ENCODE measurements around the gene SNX7. TPM values are rescaled to one million over a fixed set of nuclear protein-coding genes. Genes with fewer than 3 reads are reported as not detected.

The SNX7 gene
- total RNA-seq, 1 donor from 2014 or later = 25.1 TPM

- H3K27me3 ChIP-seq (ENCODE audit: control insufficient read depth in 3 of 3, insufficient read depth in 3 of 3, low read length in 3 of 3) = no peaks in the 10 kb centered on the region
- H3K9me3 ChIP-seq (ENCODE audit: control insufficient read depth in 3 of 3, low read length in 3 of 3) = no peaks in the 10 kb centered on the region
- H3K4me3 ChIP-seq (ENCODE audit: low read length in 3 of 3) = no peak overlapping the region
- no peaks in the 10 kb centered on the region for H3K4me1 ChIP-seq (ENCODE audit: control insufficient read depth in 3 of 3, insufficient read depth in 3 of 3, low read length in 3 of 3)
- H3K36me3 ChIP-seq (ENCODE audit: control insufficient read depth in 3 of 3, insufficient read depth in 3 of 3, low read length in 3 of 3) = no peaks in the 10 kb centered on the region
- no peak overlapping the region for H3K9ac ChIP-seq (ENCODE audit: low read depth in 1 of 3, low read length in 3 of 3)
- no peak overlapping the region for H3K27ac ChIP-seq (ENCODE audit: low read depth, low read length)
These were observed 132.8 kb downstream of the SNX7 start for GRCh38 chr1:98794196-98794886.

DNA sequence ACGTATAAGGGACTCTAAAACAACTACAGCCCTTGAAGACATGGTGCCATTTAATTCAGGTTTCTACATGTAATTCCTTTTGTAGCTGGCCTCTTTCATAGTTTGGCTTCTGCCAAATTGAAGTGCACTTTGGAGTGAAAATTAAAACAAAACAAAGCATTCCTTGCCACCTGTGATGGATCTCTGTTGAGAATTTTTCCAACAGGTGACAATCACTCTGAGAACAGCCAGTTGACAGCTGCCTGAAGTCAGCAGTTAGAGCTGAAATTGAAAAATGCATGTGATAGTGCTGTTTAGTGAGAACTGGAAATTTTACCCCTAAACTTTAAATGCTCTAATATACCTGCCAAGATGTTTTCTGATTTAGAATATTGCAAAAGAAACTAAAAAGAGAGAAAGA, 134.5 kb downstream of the SNX7 start:
- no peaks in the 10 kb centered on the region for H3K36me3 ChIP-seq (ENCODE audit: control insufficient read depth in 3 of 3, insufficient read depth in 3 of 3, low read length in 3 of 3)
- H3K27ac ChIP-seq (ENCODE audit: low read depth, low read length) = no peak overlapping the region
- no peaks in the 10 kb centered on the region for H3K9me3 ChIP-seq (ENCODE audit: control insufficient read depth in 3 of 3, low read length in 3 of 3)
- no peaks in the 10 kb centered on the region for H3K27me3 ChIP-seq (ENCODE audit: control insufficient read depth in 3 of 3, insufficient read depth in 3 of 3, low read length in 3 of 3)
- no peak overlapping the region for H3K4me3 ChIP-seq (ENCODE audit: low read length in 3 of 3)
- H3K4me1 ChIP-seq (ENCODE audit: control insufficient read depth in 3 of 3, insufficient read depth in 3 of 3, low read length in 3 of 3) = no peaks in the 10 kb centered on the region
- H3K9ac ChIP-seq (ENCODE audit: low read depth in 1 of 3, low read length in 3 of 3) = no peak overlapping the region

DNA sequence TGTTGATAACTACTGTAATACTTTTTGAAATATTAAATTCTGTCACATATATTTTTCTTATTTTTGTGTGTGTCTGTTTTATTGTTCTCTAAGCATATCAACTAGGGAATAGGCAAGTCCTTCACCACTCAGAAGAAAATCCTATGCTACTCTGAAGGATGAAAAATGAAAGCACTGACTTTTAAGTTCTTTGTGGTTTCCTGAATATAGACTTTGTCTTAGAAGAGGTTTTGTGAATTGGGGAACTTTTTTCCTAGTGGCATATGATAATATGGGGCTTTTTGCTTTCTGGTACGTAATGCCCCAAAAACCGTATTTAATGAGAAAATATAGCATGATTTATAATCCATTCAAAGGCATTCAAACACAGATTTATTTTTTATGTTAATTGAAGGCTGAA, 136.0 kb downstream of the SNX7 start:
- Histone ChIP-seq H3K4me1 (ENCODE audit: control insufficient read depth in 3 of 3, insufficient read depth in 3 of 3, low read length in 3 of 3) (no peaks in the 10 kb centered on the region), H3K27me3 (ENCODE audit: control insufficient read depth in 3 of 3, insufficient read depth in 3 of 3, low read length in 3 of 3) (no peaks in the 10 kb centered on the region), H3K9ac (ENCODE audit: low read depth in 1 of 3, low read length in 3 of 3) (no peak overlapping the region), H3K4me3 (ENCODE audit: low read length in 3 of 3) (no peak overlapping the region), H3K27ac (ENCODE audit: low read depth, low read length) (no peak overlapping the region), H3K9me3 (ENCODE audit: control insufficient read depth in 3 of 3, low read length in 3 of 3) (no peaks in the 10 kb centered on the region), H3K36me3 (ENCODE audit: control insufficient read depth in 3 of 3, insufficient read depth in 3 of 3, low read length in 3 of 3) (no peaks in the 10 kb centered on the region)
